Activated naive CD8-positive, alpha-beta T cell (primary cell): Measurements from ENCODE around the gene MRPS9.

Source experiments
- H3K27ac Mint-ChIP-seq: one replicate; pipeline ENCODE4 v1.8.0; 2021; ENCODE audit warnings: mixed read lengths
- H3K27me3 Mint-ChIP-seq: one replicate; pipeline ENCODE4 v1.8.0; 2021; ENCODE audit warnings: mixed read lengths
- H3K36me3 Mint-ChIP-seq: one replicate; pipeline ENCODE4 v1.8.0; 2021; ENCODE audit warnings: mixed read lengths
- H3K4me1 Mint-ChIP-seq: one replicate; pipeline ENCODE4 v1.8.0; 2021; ENCODE audit warnings: low read depth, mixed read lengths
- H3K4me3 Mint-ChIP-seq: one replicate; pipeline ENCODE4 v1.8.0; 2021; ENCODE audit warnings: mild to moderate bottlenecking, mixed read lengths
- H3K9me3 Mint-ChIP-seq: one replicate; pipeline ENCODE4 v1.8.0; 2021; ENCODE audit warnings: low read depth, mixed read lengths

Gene MRPS9

DNA sequence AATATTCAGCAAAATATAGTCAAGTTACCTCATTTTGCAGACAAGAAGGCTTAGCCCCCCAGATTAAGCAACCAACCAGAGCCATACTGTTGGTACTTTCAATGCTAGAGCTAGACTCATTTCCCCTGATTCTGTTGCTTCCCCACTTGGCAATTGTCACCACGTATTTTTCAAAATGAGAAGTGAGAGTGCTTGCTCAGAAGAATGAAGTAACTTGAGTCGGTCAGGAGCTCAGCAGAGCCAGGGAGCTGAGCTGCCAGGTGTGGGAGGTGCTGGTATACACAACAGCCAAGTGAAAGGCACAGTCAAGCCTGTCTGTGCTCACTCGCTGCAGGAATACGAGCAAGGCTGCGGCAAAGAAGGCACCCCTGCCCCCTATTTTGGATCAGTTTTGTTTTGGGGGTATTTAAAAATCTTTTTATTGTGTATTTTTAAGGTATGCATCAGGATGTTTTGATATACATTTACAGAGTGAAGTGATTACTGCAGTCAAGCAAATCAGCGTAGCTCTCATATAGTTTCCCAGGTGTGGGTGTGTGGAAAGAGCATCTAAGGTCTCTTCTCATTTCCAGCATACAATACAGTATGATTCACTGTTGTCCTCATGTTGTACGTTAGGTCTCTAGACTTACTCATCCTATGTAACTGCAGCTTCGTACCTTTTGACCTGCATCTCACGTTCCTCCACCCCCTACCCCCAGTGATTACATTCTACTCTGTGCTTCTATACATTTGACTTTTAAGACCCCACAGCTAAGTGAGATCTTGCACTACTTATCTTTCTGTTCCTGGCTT is 62.4 kb downstream of the MRPS9 start:
- Mint-ChIP-seq H3K27me3 (no peaks in the 10 kb centered on the region), H3K9me3 (no peaks in the 10 kb centered on the region), H3K4me1 (no peaks in the 10 kb centered on the region), H3K27ac (no peak overlapping the region), H3K36me3 (peaks cover 16% of the 10 kb centered on the region), H3K4me3 (no peak overlapping the region)

DNA sequence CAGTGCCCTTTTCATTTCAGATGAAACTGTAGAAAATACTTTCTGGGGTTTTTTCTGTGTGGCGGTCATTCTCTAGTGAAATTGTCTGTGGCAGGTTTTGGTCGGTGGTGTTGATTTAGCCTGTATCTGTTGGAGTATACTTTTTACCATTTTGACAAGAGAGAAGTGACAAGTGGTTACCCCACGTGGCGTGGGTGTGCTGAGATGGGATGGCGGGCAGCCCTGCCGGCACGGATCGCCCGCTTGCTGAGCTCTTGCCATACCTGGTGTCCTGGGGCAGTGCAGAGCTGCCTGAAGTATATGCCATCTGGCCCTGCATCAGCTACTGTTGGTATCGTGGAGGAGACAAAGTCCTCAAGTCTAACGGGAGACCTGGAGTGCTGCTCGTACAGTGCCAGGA is 64.1 kb downstream of the MRPS9 start:
- Mint-ChIP-seq H3K27ac (no peak overlapping the region), H3K27me3 (no peaks in the 10 kb centered on the region), H3K4me1 (no peaks in the 10 kb centered on the region)

DNA sequence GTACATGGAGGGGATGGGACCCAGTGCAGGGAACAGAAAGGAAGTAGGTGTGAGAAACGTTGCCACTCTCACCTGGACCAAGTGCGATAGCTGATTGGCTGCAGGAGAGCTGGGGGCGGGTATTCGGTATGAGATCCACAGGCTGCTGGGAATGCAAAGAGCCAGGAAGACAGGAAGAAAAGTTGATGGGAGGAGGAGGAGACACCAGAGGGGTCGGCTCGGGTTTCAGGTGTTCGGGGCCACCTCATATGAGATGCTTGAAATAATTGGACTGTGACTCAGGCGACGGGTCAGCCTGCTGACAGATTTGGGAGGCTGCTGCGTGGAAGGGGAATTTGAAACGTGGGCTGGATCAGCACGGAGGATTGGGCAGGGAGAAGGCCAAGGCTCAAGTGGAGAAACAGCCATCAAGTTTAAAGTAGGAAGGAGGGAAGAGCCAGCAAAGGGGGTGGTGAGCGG is 65.1 kb downstream of the MRPS9 start:
- Mint-ChIP-seq H3K4me1 (no peaks in the 10 kb centered on the region), H3K27me3 (no peaks in the 10 kb centered on the region), H3K27ac (no peak overlapping the region), H3K4me3 (no peak overlapping the region), H3K36me3 (peaks cover 15% of the 10 kb centered on the region), H3K9me3 (no peaks in the 10 kb centered on the region)

More for the DNA sequence above, 64.1 kb downstream of the MRPS9 start:
- Mint-ChIP-seq H3K9me3 (no peaks in the 10 kb centered on the region), H3K36me3 (peaks cover 15% of the 10 kb centered on the region), H3K4me3 (no peak overlapping the region)

DNA sequence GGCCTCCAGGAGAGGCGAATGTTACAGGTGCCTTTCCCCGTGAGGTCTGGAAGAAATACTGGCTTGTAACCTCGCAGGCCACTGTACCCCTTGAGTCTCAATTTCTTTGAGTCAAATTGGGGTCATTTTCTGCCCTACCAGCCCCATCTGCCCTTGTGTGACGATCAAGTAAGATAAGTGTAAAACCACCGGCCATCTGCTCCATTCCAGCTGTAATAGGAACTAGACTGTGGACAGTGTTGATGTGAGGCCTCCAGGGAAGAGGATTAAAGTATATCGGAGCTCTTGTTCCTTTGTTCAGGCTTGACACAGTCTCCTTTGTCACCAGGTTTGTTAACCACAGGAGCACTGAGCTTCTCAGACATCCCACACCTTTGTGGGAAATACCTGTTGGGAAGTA is 65.6 kb downstream of the MRPS9 start:
- Mint-ChIP-seq H3K27me3 (no peaks in the 10 kb centered on the region), H3K4me1 (no peaks in the 10 kb centered on the region), H3K4me3 (no peak overlapping the region), H3K27ac (no peak overlapping the region), H3K36me3 (peaks cover 15% of the 10 kb centered on the region), H3K9me3 (no peaks in the 10 kb centered on the region)

DNA sequence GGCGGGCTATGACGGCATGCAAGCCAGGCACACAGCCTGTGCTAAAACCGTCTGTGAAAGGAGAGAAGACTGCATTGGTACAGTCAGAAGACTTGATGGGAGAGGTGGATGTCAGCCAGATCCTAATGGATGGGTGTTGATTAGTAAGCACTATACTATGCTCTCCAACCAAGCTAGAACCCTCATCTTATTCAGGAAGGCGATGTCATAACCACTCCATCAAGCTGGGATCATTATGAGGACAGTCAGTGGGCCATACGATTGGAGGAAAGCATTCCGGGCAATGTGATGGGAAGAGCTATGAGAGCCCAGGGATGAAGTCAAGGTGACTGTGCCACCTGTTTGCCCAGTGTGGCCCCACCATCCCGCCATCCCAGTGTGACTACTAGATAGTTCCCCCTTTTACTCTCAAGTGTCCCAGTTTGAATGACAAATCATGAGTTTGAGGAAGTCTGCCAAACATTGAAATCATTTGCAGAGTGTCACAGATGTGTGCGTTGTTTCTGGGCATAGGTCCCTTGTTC is 66.4 kb downstream of the MRPS9 start:
- Mint-ChIP-seq H3K36me3 (peaks cover 15% of the 10 kb centered on the region), H3K27ac (no peak overlapping the region), H3K4me3 (no peak overlapping the region), H3K9me3 (no peaks in the 10 kb centered on the region), H3K4me1 (no peaks in the 10 kb centered on the region), H3K27me3 (no peaks in the 10 kb centered on the region)

DNA sequence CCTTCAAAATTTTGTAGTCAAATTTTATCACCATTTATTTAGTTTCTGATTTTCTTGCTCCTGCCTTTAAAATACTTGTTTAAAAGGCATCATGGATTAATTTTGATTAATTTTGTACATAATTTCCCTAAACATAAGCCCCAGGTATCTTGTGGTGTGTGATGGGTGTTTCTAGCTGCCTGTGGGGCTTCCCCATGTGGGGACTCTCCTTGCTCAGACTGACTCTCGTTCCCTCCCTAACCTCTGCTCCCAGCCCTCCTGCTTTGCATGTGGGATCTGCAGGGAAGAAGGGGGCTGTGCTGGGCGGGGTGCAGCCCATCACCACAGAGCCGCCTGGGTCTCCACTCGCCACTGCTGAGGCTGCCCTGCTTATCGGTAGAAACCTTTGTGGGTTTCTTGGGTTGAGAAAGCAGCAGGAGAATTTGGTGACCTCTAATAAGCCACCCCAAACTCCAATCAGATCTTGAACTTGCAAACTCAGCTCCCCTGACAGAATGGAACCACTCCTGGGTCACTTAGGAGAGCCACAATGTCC is 72.5 kb downstream of the MRPS9 start:
- no peaks in the 10 kb centered on the region for H3K4me1 Mint-ChIP-seq
- no peaks in the 10 kb centered on the region for H3K27me3 Mint-ChIP-seq
- no peaks in the 10 kb centered on the region for H3K36me3 Mint-ChIP-seq
- no peak overlapping the region for H3K4me3 Mint-ChIP-seq
- no peak overlapping the region for H3K27ac Mint-ChIP-seq
- H3K9me3 Mint-ChIP-seq = no peaks in the 10 kb centered on the region

DNA sequence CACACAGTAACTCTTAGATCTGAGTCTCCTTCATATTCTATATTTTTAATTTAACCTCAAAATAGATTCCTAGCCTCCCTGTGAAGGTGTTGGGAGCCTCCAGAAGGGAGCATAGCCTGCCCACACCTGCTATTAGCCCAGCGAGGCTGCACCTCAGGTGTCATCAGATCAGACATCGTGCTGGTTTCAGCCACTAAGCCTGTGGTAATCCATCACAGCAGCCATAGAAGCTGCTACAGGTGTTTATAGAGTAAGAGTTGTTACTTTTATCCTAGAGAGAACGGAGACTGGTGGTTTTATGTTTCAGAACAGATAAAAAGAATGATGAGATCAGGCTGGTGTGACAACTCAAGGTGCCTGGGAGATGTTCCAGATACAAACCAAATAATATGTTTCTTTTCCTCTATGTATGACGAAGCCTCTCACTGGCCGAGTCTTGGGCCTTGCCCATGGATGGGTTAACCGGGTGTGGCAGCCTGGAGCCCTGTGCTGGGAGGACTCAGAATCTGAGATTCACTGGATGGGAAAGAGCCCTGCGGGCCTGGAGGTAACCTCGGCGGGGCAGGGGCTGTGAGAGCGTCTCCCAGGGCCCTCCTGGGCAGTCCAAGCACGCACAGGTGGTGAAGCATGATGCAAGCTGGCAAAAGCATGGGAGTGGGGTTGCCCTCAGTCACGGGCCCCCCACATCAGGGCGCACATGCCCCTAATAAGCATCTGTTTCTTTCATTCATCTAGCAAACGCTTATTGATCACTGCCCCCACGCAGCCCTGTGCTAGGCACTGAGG is 73.7 kb downstream of the MRPS9 start:
- no peak overlapping the region for H3K27ac Mint-ChIP-seq
- no peaks in the 10 kb centered on the region for H3K27me3 Mint-ChIP-seq
- H3K4me3 Mint-ChIP-seq = no peak overlapping the region
- H3K9me3 Mint-ChIP-seq = no peaks in the 10 kb centered on the region
- no peaks in the 10 kb centered on the region for H3K4me1 Mint-ChIP-seq
- no peaks in the 10 kb centered on the region for H3K36me3 Mint-ChIP-seq

DNA sequence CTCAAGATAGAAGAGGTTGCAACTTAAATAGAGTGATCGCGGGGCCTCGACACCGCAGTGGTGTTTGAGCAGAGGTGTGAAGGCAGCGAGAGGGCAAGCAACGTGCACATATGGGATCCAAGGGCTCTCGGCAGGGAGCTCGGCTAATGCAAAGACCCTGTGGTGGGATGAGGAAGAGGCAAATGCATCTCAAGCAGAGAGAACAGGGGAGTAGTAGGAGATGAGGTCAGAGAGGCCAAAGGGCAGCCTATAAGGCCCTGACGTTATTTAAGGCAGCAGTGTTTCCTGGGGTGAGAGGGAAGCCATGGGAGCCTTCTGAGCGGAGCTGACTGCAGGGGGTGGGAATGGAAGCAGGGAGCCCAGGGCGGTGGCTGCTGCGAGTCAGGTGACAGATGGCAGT is 74.5 kb downstream of the MRPS9 start:
- Mint-ChIP-seq H3K4me1 (no peaks in the 10 kb centered on the region), H3K9me3 (no peaks in the 10 kb centered on the region), H3K27me3 (no peaks in the 10 kb centered on the region), H3K36me3 (no peaks in the 10 kb centered on the region), H3K27ac (no peak overlapping the region), H3K4me3 (no peak overlapping the region)

DNA sequence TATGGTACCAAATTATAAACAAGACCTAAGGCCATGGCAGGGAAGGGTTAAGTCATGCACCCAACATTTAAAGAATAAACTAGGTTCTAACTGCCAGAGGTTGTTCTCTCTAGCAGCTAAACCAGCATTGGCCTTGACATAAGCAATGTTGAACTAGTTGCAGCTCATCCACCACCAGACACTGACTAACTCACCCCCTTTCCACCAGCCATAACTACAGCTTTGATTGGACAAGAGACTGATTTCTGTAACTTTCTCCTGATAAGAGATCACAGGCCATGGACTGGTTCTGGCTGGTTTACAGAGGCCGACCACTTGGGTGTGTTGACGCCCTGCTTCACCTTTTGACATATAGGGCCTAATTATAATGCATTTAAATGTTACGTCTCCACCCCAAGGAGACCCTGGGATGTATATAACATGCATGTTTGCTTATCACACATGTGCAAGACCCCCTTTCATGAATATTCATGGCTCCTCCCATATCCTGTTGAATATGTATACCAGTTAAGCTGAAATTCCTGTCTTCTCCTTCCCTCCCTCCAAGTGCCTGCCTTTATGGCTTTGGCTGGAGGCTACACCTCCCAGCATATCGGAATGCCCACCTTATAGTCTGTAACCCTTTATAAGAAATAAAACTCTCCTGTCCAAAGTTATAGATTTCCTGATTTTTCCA is 75.9 kb downstream of the MRPS9 start:
- Mint-ChIP-seq H3K27ac (no peak overlapping the region), H3K36me3 (no peaks in the 10 kb centered on the region), H3K4me3 (no peak overlapping the region), H3K27me3 (no peaks in the 10 kb centered on the region), H3K4me1 (no peaks in the 10 kb centered on the region), H3K9me3 (no peaks in the 10 kb centered on the region)

DNA sequence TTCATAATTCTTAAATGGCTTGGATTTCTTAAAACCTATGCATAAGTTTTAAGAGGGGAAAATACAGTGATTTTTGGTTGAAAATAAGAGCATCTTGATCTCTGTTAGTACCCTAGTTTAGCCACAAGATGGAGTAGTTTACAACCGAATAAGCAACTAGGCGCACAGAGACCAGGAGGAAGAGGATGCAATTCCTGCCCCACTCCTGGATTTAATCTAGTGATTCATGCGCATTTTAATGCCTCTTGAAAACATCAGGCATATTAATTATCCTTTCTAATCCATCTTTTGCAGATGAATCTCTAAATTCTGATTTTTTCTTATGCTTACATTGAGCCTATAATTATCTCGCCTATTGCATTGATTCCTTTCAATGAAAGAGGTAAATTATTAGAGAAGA is 76.7 kb downstream of the MRPS9 start:
- no peaks in the 10 kb centered on the region for H3K4me1 Mint-ChIP-seq
- peaks cover 5% of the 10 kb centered on the region for H3K36me3 Mint-ChIP-seq
- H3K4me3 Mint-ChIP-seq = no peak overlapping the region
- no peaks in the 10 kb centered on the region for H3K9me3 Mint-ChIP-seq
- no peak overlapping the region for H3K27ac Mint-ChIP-seq
- H3K27me3 Mint-ChIP-seq = no peaks in the 10 kb centered on the region

DNA sequence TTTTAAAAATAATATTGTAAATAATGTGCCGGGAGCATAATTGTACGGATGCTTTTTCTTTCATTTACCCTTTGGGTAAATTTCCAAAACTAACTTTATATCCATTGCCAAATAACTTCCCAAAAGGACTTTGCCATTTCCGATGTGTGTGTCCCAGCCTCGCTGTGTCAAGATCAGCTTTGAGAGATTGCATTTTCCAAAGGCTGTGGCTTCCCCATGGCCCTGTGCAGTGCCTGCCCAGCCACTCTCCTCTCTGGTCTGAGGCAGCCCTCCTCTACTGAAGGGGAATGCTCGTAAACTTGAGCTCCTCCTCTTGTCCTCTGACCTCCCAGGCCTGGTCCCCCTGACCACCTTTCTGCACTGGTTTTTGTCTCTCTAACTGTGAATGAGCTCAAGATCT is 78.5 kb downstream of the MRPS9 start:
- no peak overlapping the region for H3K4me3 Mint-ChIP-seq
- no peaks in the 10 kb centered on the region for H3K27me3 Mint-ChIP-seq
- H3K36me3 Mint-ChIP-seq = peaks cover 9% of the 10 kb centered on the region
- H3K4me1 Mint-ChIP-seq = no peaks in the 10 kb centered on the region
- H3K9me3 Mint-ChIP-seq = no peaks in the 10 kb centered on the region
- no peak overlapping the region for H3K27ac Mint-ChIP-seq

DNA sequence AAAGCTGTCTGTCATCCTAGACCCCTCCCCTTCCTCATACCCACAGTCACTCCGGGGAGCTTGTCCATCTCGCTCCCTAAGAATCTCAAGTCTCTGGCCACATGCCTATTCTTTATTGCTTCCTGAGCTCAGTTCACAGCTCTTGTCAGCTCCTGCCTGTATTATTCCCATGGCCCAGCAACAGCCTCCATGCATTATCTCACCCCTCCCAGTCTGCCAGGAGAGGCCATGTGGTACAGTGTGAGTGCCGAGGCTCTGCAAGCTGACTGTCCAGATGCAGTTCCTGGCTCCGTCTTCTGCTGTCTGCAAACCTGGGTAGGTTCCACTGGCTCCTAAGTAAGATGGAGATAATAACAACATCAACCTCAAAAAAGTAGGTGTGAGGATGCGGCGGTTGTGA is 79.7 kb downstream of the MRPS9 start:
- Mint-ChIP-seq H3K27ac (no peak overlapping the region), H3K36me3 (peaks cover 9% of the 10 kb centered on the region), H3K9me3 (no peaks in the 10 kb centered on the region), H3K4me1 (no peaks in the 10 kb centered on the region), H3K27me3 (no peaks in the 10 kb centered on the region), H3K4me3 (no peak overlapping the region)

DNA sequence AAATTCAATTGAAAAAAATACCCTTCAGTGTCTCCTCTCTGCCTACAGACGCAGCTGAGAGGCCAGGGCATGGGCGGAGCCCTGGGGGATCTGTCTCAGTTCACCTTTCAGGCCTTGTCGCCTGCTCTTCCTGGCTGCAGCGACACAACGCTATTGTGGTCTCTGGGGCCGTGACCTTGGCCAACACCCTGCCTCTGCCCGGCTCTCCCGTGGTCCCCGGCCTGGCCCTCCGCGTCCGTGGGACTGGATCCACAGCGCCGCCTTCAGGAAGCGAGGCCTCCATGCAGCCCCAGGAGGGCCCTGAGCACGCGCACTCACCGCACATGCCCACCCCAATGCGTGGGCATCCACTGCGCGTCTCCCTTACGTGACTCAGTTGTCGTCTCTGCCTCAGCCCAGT is 81.1 kb downstream of the MRPS9 start:
- Mint-ChIP-seq H3K27me3 (no peaks in the 10 kb centered on the region), H3K4me1 (no peaks in the 10 kb centered on the region), H3K9me3 (no peaks in the 10 kb centered on the region), H3K4me3 (no peak overlapping the region), H3K36me3 (peaks cover 9% of the 10 kb centered on the region), H3K27ac (no peak overlapping the region)

DNA sequence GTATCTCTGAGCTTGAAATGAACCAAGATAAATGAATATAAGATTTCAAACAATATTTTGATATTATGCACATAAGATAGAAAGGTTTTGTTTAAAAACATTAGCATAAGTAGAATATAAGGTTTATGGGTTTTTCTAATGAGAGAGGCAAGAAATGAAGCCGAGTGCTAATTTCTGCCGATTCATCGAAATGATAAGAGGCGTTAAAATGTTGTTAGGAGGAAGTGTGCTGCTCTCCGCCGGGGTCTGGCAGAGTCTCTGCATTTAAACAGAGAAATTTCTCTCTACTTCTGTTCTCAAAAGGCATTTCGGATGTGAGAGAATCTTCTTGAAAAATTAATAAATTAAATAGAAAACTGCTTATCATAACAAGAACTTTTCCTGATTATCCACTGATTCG is 83.6 kb downstream of the MRPS9 start:
- Mint-ChIP-seq H3K4me1 (no peaks in the 10 kb centered on the region), H3K36me3 (peaks cover 9% of the 10 kb centered on the region), H3K9me3 (no peaks in the 10 kb centered on the region), H3K4me3 (no peak overlapping the region), H3K27me3 (peaks cover 4% of the 10 kb centered on the region), H3K27ac (no peak overlapping the region)

DNA sequence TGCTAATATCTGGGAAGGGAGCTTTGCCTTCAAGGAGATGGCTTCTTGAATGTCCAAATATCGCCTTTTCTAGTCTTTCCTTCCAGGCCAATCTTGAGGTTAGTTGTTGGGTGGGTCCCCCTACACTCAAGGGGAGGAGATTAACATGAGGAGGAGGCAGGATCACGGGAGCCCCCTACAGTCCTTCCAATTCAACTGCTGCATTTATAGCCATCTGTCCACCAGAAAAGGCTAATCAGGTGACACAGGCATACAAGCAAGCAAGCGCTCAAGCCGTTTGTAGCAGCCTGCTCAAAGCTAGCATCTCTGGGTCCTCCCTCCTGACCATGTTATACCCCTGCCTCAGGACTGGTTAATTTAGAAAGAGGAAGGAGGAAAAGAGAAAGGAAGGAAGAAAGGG is 87.6 kb downstream of the MRPS9 start:
- Mint-ChIP-seq H3K36me3 (peaks cover 2% of the 10 kb centered on the region), H3K27ac (no peak overlapping the region), H3K4me3 (no peak overlapping the region), H3K27me3 (peaks cover 5% of the 10 kb centered on the region), H3K4me1 (no peaks in the 10 kb centered on the region), H3K9me3 (no peaks in the 10 kb centered on the region)
